ENCODE data around the gene ZNF407.

The ZNF407 gene

DNA sequence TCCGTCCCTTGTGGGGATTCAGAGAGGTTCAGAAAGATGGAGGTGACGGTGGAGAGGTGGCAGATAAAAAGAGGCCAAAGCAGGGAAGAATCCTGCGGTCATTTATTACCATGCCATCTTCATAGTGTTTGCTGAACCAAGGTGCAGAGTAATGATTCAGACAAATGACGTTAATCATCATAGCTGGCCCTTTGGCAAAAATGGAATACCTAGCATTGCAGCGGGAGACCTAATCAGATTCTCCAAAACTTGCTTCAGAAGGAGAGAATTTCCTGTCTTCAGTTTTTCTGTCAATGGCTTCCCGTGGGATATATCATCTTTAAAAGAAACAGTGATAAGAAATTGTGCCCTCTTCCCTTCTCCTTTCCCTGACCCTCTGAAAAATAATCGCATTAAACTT, 435.8 kb downstream of the ZNF407 start:
- in situ Hi-C loops (cut with MboI; ENCODE audit: low pct_unique_long_range_greater_than_20kb, low sequenced_read_pairs, unreplicated experiment): no loop called here
- TF ChIP-seq, protein P1, sequence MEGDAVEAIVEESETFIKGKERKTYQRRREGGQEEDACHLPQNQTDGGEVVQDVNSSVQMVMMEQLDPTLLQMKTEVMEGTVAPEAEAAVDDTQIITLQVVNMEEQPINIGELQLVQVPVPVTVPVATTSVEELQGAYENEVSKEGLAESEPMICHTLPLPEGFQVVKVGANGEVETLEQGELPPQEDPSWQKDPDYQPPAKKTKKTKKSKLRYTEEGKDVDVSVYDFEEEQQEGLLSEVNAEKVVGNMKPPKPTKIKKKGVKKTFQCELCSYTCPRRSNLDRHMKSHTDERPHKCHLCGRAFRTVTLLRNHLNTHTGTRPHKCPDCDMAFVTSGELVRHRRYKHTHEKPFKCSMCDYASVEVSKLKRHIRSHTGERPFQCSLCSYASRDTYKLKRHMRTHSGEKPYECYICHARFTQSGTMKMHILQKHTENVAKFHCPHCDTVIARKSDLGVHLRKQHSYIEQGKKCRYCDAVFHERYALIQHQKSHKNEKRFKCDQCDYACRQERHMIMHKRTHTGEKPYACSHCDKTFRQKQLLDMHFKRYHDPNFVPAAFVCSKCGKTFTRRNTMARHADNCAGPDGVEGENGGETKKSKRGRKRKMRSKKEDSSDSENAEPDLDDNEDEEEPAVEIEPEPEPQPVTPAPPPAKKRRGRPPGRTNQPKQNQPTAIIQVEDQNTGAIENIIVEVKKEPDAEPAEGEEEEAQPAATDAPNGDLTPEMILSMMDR (IDR thresholded peaks at IDR 0.05; ENCODE audit: extremely low read depth, insufficient read depth, missing control alignments): no peak
- DNase-seq (ENCODE audit: low spot score): no peak

DNA sequence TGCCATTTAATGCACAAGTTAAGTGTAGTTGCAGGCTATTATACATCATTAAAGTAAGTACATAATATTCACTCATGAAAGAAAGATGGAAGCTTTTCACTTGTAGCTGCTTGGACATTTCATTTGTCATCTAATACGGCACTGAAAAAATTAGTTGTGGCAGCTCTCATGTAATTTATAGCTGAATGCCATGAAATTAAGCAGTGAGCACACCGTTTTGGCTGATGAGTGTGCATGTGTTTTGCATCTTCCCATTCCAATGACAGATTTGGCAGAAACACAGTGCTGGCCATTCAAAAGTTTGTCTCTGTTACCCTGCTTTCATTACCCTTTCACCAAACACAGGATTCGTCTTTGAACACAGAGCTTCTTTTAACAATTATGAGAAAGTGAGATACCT, 437.3 kb downstream of the ZNF407 start:
- TF ChIP-seq, protein P1 (IDR thresholded peaks at IDR 0.05; ENCODE audit: extremely low read depth, insufficient read depth, missing control alignments): no peak
- in situ Hi-C loops (cut with MboI; ENCODE audit: low pct_unique_long_range_greater_than_20kb, low sequenced_read_pairs, unreplicated experiment): no loop called here
- no peak for DNase-seq (ENCODE audit: low spot score)

DNA sequence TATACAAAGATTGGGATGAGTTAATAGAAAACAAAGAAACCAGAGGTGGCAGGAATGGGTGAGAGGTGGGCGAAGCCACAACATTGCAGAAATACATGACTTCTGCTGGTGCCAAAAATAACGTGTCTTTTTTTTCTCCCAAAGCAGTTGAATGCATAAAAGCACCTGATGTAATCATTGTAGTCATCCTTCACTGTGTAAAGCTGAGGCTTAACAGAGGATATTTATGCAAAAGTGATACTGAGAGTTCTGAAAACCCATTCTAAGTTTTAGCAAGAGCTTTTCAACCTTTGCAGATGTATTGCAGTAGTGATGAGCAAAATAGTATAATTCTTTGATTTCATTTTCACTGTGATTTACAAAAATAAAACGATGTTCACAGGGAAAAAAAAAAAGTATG, 438.3 kb downstream of the ZNF407 start:
- in situ Hi-C loops (cut with MboI; ENCODE audit: low pct_unique_long_range_greater_than_20kb, low sequenced_read_pairs, unreplicated experiment): no loop called here
- no peak for DNase-seq (ENCODE audit: low spot score)
- TF ChIP-seq, protein P1 (IDR thresholded peaks at IDR 0.05; ENCODE audit: extremely low read depth, insufficient read depth, missing control alignments): no peak

DNA sequence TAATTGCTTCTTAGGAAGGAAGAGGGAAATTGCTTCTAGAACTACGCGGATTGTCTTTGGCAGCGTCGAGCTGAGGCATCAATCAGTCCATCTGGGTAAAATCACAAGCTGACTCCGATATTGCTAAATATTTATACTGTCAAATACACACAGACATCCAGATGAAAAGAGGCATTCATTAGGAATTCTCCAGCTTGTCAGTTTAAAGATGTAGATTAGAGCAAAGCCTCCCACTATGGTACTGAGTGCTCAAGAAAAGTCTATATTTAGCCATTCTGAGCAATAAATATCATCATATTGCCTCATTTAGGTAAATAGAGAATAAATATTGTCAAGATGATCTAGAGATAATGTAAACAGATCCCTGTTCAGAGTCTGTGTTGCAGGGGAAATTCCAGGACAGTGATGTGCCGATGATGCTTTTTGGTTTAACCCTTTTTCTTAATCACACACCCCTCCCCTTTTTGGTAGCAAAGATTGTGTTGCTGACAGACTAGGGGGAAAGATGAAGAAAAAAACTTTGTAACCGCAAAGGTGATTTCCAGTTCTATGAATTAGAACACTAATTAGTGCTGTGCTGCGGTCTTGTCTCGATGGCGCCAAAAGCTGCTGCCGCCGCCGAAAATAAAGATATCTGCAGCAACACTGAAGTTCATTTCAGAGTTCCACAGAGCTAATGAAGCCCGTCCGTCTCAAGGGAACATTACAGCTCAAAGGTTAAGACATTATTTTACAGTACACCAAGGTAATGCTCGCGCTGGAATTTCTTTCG, 439.4 kb downstream of the ZNF407 start:
- in situ Hi-C loops (cut with MboI; ENCODE audit: low pct_unique_long_range_greater_than_20kb, low sequenced_read_pairs, unreplicated experiment): no loop called here

DNA sequence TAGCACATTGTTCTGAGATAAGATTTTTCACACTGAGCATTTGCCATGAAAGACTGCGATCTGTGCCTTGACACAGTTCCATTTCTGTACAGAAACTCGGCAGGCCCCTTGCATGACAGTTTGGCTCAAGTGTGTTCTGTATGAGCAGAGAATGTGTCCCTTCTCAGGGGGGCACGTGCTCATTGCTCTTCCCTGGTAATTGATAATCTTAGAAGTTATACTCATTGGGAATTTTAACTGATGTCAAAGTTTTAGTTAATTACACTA, 440.0 kb downstream of the ZNF407 start:
- in situ Hi-C loops (cut with MboI; ENCODE audit: low pct_unique_long_range_greater_than_20kb, low sequenced_read_pairs, unreplicated experiment): no loop called here
- TF ChIP-seq, protein P1 (IDR thresholded peaks at IDR 0.05; ENCODE audit: extremely low read depth, insufficient read depth, missing control alignments): no peak
- no peak for DNase-seq (ENCODE audit: low spot score)

More for the DNA sequence above, 439.4 kb downstream of the ZNF407 start:
- TF ChIP-seq, protein P1 (IDR thresholded peaks at IDR 0.05; ENCODE audit: extremely low read depth, insufficient read depth, missing control alignments): no peak
- no peak for DNase-seq (ENCODE audit: low spot score)

DNA sequence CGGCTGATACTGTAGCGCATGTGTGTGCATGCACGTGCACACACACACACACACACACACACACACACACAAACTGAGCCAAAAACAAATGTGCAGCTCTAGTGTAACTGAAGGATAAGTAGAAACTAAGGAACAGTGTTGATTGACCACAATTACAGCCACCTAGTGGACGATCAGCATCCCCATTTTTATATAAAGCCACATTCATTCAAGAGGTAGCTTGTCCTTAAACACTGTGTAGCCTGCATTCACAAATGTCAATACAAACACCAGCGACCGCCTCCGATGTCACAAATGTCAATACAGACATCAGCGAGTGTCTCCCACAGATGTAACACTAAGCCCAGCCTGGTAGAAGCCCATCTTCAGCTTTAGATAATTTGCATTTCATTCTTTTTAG, 443.9 kb downstream of the ZNF407 start:
- in situ Hi-C loops (cut with MboI; ENCODE audit: low pct_unique_long_range_greater_than_20kb, low sequenced_read_pairs, unreplicated experiment): no loop called here
- TF ChIP-seq, protein P1 (IDR thresholded peaks at IDR 0.05; ENCODE audit: extremely low read depth, insufficient read depth, missing control alignments): peak; percentile 8
- no peak for DNase-seq (ENCODE audit: low spot score)
